ENCODE results near the gene PTCHD1.

The PTCHD1 gene

GRCh38 chrX:23373129-23373804 lies 38.6 kb downstream of the PTCHD1 start:
- no peak for TF ChIP-seq CTCF (IDR thresholded peaks at IDR 0.05; ENCODE audit: low read depth, low read length, missing control alignments)
- no peak overlapping the region for H3K4me3 ChIP-seq (ENCODE audit: low read depth, low read length)
- DNase-seq (ENCODE audit: low read depth) = no peak

- TF ChIP-seq CTCF (IDR thresholded peaks at IDR 0.05; ENCODE audit: low read depth, low read length, missing control alignments) = no peak
- no peak for DNase-seq (ENCODE audit: low read depth)
- no peak overlapping the region for H3K4me3 ChIP-seq (ENCODE audit: low read depth, low read length)
Observed at GRCh38 chrX:23374291-23374690, 39.6 kb downstream of the PTCHD1 start.

GRCh38 chrX:23376581-23376980 lies 41.9 kb downstream of the PTCHD1 start:
- TF ChIP-seq CTCF (IDR thresholded peaks at IDR 0.05; ENCODE audit: low read depth, low read length, missing control alignments) = no peak
- H3K4me3 ChIP-seq (ENCODE audit: low read depth, low read length) = no peak overlapping the region
- no peak for DNase-seq (ENCODE audit: low read depth)

- no peak for DNase-seq (ENCODE audit: low read depth)
- H3K4me3 ChIP-seq (ENCODE audit: low read depth, low read length) = no peak overlapping the region
- no peak for TF ChIP-seq CTCF (IDR thresholded peaks at IDR 0.05; ENCODE audit: low read depth, low read length, missing control alignments)
Observed at GRCh38 chrX:23380581-23380980, 45.9 kb downstream of the PTCHD1 start.

GRCh38 chrX:23381099-23382087 lies 46.7 kb downstream of the PTCHD1 start:
- no peak for TF ChIP-seq CTCF (IDR thresholded peaks at IDR 0.05; ENCODE audit: low read depth, low read length, missing control alignments)
- H3K4me3 ChIP-seq (ENCODE audit: low read depth, low read length) = no peak overlapping the region

GRCh38 chrX:23382572-23382971 lies 47.9 kb downstream of the PTCHD1 start:
- TF ChIP-seq CTCF (IDR thresholded peaks at IDR 0.05; ENCODE audit: low read depth, low read length, missing control alignments) = no peak
- DNase-seq (ENCODE audit: low read depth) = no peak
- H3K4me3 ChIP-seq (ENCODE audit: low read depth, low read length) = no peak overlapping the region

More at GRCh38 chrX:23381099-23382087, 46.7 kb downstream of the PTCHD1 start:
- DNase-seq (ENCODE audit: low read depth) = no peak
